ENCODE results near the gene ALX4. TPM values are rescaled to one million over a fixed set of nuclear protein-coding genes. Genes with fewer than 3 reads are reported as not detected.

ALX4 gene
- polyA plus RNA-seq, 3 donors = 0.11 to 0.17 (median 0.11) TPM

GRCh38 chr11:44269369-44270351 is 40.3 kb downstream of the ALX4 start:
- peak in 1 of 3 donors; percentile 26 for DNase-seq (ENCODE audit: low read depth in 3 of 3, low spot score in 2 of 3)

- DNase-seq (ENCODE audit: low read depth in 3 of 3, low spot score in 2 of 3) = no peak
Observed at GRCh38 chr11:44268614-44269080, 41.3 kb downstream of the ALX4 start.

DNA sequence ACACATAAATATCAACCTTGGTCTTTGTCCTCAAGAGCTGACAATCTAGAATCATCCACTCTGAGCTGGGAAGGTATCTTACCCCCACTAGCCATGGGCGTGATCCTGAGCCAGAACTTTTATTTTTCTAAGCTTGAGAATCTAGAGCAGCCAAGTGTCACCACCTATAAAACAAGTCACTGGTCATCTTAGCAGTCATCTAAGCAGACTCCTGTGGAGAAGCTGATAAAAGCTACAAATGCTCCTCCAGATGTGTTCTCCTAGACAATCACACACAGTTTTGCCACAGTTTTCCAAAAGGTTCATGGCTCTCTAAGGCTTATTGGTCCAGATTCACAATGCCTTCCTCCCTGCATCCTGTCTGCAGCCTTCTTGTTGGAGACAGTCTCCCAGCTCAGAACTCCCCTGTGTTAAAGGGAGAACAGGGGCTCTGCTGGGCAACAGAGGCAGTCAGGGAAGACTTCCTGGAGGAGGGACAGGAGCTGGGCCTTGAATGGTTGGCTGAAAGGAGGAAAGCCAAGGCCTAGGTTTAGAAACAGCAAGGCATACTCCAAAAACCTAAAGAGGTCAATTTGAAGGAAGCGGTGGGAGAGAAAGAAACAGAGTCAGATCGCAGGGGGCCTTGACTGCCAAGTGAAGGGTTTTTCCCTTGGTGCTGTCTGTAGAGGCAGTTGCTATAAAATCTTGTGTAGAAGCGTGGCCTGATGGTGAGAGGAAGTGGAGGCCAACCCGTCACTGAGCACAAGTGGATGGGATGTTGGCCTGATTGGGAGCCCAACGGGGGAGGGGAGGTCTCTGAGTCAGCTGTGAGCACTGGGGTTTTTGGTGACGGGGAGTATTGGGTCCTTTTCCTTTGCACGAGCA is 42.0 kb downstream of the ALX4 start:
- no peak for DNase-seq (ENCODE audit: low read depth in 3 of 3, low spot score in 2 of 3)

GRCh38 chr11:44267006-44267749 is 42.8 kb downstream of the ALX4 start:
- DNase-seq (ENCODE audit: low read depth in 3 of 3, low spot score in 2 of 3) = no peak

DNA sequence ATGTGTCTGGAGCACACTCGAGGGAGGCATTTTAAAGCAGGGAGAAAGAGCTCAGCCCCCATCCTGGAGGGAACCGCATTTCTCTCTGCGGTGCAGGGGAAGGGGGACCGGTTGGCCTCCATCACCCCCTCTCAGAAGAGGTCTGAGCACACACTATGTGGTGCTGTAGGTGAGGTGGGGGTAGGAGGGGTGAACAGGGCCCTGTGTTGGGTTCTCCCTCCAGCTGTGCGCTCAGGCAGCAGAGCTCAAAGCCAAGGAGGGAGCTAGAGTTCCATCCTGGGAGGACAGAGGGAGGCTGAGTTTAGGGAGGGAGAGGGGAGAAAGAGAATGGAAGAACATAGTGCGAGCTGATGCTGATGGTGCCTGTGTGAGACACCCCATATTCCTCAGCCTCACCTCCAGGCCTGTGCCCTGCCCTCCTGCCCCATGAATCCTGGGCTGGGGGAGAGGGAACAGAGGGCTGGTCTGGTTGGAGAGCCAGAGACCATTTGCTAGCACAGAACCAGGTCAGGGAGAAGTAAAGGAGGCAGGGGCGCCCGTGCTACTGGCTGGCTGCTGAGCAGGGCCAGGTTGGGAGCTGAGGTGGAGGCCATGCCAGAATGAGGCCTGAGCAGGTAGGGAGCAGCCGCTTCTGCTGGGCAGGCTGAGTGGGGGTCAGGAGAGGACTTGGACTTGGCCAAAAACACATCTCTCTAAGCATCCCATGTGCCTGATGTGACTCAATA is 43.7 kb downstream of the ALX4 start:
- DNase-seq (ENCODE audit: low read depth in 3 of 3, low spot score in 2 of 3) = no peak

DNA sequence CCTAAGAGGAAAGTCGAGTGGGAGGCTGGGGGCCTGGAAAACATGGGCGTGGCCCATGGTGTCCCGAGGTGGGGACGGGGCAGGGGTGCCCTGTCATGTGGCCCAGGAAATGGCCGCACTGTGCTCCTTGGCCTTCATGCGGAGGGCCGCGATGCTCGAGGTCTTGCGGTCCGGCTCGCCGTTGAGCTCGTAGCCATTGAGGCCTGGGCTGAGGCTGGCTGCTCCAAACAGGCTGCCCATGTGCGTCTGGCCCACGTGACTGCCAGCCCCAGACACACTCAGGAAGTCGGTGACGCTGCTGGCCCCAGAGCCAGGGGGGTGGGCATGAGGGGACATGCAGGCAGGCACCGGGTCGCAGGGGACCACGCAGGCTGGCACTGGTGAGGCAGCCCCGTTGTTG is 45.2 kb downstream of the ALX4 start:
- DNase-seq (ENCODE audit: low read depth in 3 of 3, low spot score in 2 of 3) = no peak

DNA sequence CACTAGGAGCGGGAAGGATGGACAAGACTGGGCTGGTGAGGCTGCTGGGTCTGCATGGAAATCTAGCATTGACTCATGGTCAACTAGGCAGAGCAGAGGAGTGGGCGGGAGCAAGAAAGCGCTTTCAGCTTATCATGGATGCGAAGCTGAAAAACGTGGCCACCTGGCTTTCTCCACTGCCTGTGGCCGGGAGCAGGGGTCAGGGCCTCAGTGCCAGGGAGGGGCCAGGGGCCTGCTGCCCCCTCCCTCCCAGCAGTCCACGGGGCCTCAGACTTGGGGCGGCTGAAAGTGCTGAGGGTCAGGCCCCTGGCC is 45.5 kb downstream of the ALX4 start:
- DNase-seq (ENCODE audit: low read depth in 3 of 3, low spot score in 2 of 3) = no peak

- DNase-seq (ENCODE audit: low read depth in 3 of 3, low spot score in 2 of 3) = no peak
Observed at GRCh38 chr11:44263738-44264437, 46.1 kb downstream of the ALX4 start.

DNA sequence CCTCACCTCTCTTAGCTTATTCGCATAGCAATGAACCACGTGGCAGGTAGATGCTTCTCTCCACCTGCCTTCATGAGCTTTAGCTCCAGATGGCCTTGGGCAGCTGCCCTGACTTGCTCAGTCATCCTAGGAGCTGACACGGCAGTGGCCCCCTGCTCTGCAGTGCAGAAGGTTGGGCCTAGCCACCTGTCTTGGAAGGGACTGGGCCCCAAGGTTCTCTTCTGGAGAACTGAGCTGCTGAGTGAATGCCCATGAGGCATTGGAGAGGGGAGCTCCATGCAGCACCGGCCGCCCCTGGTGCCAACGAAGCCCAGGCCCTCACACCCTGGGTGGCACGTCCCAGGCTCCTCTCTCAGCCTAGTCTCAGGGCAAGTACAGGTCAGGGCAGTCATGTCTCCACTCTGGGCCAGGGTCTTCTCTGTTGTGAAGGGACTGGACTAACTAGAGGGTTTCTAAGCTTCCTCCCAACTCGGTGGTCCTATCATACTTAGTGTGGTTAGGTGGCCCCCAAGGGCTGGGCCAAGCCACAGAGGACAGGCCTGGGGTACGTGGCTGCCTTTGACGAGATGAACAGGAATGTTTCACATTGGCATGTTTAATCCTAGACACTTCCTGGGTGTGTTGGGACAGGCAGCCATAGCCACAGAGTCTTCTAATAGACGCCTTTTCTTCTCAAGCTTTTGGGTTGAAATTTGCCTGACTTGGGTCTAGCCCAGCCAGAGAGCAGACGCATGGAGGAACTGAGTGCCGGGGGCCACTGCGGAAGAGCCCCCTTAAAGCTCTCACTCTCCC is 47.9 kb downstream of the ALX4 start:
- DNase-seq (ENCODE audit: low read depth in 3 of 3, low spot score in 2 of 3) = no peak

- no peak for DNase-seq (ENCODE audit: low read depth in 3 of 3, low spot score in 2 of 3)
Observed at GRCh38 chr11:44260081-44260480, 49.9 kb downstream of the ALX4 start.

DNA sequence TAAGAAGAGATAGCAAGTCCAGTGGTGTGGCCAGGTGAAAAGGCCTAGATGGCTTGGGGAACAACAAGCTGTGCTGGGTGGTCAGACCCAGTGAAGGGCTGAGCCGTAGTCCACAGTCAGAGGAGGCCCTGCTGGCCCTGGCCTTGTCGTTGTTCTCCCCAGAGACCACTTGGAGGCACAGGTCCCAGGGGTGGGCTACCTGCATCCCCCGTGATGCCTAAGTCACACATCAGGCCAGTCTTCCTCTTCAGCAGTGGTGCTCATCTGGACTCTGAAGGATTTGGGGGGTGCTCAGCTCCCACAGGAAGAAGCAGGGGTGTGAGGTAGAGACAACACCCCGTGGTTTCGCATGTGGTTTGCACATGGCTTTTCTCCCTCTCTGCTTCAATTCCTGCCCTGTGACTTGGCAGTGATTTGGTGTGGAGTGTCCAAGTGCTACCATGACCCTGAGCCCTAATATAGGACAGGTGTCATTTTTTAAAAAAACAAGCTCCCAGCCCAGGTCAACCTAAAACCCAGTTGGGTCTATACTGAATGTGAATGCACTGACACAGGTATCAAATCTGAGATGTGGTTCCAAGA is 51.0 kb downstream of the ALX4 start:
- no peak for DNase-seq (ENCODE audit: low read depth in 3 of 3, low spot score in 2 of 3)

DNA sequence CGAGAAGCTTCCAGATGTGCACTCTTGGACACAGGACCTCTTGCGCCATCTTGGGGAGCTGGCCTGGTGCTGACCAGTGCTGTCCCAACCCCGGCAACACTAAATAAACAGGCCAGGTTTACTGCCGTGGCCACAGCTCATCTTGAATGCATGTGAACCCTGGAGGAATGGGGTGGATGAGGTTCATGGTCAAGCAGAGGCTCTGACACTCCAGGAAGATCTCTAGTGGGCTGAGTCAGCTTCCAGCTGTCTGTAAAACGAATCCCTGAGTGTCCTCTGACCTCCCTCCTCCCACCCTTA is 51.8 kb downstream of the ALX4 start:
- no peak for DNase-seq (ENCODE audit: low read depth in 3 of 3, low spot score in 2 of 3)

GRCh38 chr11:44257338-44258189 is 52.4 kb downstream of the ALX4 start:
- DNase-seq (ENCODE audit: low read depth in 3 of 3, low spot score in 2 of 3) = no peak

- DNase-seq (ENCODE audit: low read depth in 3 of 3, low spot score in 2 of 3) = no peak
Observed at GRCh38 chr11:44256673-44257291, 53.2 kb downstream of the ALX4 start.

- no peak for DNase-seq (ENCODE audit: low read depth in 3 of 3, low spot score in 2 of 3)
Observed at GRCh38 chr11:44255406-44256071, 54.4 kb downstream of the ALX4 start.

- no peak for DNase-seq (ENCODE audit: low read depth in 3 of 3, low spot score in 2 of 3)
Observed at GRCh38 chr11:44252999-44253602, 56.8 kb downstream of the ALX4 start.
